Measurements from ENCODE around the gene TREM2.
A peak's percentile ranks its signal among the peaks of the same experiment; 100 is the strongest.

TREM2 gene

GRCh38 chr6:41182069-41183034, 19.4 kb upstream of the TREM2 start:
- peak; percentile 86 for DNase-seq

GRCh38 chr6:41181566-41181965, 18.6 kb upstream of the TREM2 start:
- no peak for DNase-seq

- DNase-seq = peak; percentile 29
Measured at GRCh38 chr6:41179163-41179562, 16.2 kb upstream of the TREM2 start.

GRCh38 chr6:41177695-41178094, 14.8 kb upstream of the TREM2 start:
- DNase-seq = peak; percentile 77

- peak; percentile 66 for DNase-seq
Measured at GRCh38 chr6:41177287-41177686, 14.4 kb upstream of the TREM2 start.

- no peak for DNase-seq
Measured at GRCh38 chr6:41176189-41176588, 13.3 kb upstream of the TREM2 start.

- DNase-seq = no peak
Measured at GRCh38 chr6:41175084-41175483, 12.2 kb upstream of the TREM2 start.

DNA sequence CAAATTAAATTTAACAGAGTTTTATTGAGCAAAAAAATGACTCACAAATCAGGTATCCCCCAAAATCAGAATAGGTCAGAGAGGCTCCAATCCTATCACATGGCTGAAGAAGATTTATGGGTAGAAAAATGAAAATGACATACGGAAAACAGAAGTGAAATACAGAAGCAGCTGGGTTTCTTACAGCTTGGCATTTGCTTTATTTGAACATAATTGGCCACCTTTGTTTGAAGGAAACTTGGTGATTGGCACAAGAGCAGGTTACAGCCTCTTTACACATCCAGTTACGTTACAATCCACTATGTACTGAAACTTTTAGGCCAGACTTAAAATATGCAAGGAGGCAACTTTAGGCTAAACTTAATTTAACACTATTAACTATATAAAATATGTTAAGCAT, 11.7 kb upstream of the TREM2 start:
- DNase-seq = no peak

- peak; percentile 20 for DNase-seq
Measured at GRCh38 chr6:41171908-41172307, 9.0 kb upstream of the TREM2 start.

DNA sequence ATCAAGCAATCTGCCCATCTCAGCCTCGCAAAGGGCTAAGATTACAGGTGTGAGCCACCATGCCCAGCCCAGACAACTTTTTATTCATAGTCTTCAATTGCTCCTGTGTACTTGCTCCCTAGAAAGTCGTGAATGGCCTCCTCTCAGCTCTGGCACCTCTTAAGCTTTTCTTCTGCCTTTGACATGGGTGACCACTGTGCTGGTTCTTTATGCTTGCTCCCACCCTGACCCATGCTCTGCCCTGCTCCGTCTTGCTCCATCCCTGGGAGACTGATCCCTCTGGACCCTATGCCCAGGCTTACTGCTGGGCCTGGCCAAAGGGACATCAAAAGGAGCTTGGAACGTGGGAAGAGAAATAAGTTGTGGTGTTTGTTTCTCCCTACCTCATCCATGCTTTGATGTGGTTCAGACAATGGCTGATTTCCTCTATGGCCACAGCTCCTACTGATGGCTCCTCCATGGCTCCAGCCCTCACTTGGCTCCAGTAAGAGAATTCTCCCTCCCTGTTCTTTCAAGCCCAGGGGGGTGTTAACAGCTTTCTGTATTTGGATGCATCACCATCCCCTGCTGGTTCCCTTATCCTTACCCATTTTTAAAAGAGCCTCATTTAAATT, 7.7 kb upstream of the TREM2 start:
- DNase-seq = no peak

DNA sequence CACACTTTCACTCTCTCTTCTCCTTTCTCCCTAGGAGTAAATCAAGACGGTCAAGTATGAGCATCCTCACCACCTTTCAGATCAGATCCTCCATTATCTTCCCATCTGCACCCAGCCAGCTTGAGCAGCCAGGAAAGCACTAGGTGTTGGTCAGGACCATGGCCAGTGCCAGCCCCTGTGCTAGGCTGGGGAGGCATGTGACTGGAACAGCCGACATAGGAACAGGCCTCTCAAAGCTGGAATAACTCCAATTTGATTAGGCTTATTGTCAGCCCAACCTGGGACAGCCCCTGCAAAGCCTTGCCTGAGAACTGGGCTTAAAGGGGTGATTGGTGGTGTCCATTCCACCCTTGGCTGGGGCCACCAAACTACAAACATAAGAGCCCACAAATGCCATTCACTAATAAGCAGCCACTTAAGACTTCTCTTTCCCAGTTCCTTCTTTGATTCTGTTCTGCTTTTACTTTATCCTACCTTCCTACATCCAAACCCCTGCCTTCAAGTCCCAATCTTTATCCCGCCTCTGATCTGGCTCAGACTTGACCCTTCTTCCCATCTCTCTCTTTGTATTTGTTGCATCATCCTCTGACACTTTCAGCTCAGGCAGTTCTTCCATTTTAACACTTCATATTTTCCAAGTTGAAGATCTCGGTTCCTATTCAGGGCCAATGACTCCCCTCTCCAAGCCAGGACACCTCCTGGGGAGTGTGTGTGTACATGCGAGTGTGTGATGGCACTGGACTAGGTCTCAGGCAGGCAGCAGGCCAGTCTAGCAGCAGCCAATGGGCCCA, 4.5 kb upstream of the TREM2 start:
- DNase-seq = peak; percentile 50

GRCh38 chr6:41164551-41165120, 1.7 kb upstream of the TREM2 start:
- DNase-seq = no peak

GRCh38 chr6:41163419-41163717, 452 bp upstream of the TREM2 start:
- DNase-seq = no peak

DNA sequence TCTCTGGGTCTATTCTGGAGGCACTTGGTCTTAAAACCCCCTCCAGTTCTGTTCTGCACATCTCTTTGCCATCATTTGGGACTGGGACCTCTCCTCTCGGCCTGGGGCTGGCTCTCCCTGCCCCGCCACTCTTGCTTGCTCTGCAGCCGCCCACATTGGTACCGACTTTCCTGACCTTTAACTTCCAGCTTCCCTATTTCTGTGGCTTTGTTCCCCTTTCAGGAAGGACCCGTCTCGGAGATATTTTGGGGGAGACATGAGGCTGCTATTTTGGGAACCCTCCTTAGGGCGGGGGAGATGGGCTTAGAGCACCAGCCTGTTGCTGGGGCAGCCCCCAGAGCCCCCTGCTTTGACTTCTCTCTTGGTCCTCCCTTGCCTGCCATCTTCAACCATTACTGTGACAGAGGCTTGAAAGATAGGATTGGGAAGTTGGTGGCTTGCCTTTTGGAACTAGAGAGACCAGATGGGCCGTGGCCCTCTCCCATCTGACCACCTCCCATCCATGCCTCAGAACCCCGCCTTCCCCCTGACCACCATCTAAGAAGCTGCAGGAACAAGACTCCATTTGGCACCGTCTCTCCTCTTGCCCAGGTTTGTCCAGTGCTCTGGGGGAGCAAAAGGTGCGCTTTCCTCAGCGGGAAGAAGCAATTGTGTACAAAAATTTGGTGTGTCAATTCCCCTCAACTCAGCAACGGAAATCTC, 914 bp downstream of the TREM2 start:
- DNase-seq = no peak

DNA sequence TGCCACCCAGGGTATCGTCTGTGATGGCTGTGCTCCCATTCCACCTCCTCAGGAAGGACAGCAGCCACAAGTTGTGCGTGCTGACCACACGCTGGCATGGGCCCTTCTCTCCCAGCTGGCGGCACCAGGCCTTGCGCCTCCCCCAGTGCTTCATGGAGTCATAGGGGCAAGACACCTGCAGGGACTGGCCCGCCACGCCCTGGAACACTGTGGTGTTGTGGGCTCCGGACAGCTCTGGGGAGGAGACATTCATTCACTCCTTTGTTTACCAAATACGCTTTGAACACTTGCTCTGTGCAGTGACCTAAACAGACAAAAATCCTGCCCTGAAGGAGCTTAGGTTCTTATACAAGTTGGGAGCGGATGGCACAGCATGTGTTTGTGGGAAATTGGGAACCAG, 1.5 kb downstream of the TREM2 start:
- DNase-seq = no peak

DNA sequence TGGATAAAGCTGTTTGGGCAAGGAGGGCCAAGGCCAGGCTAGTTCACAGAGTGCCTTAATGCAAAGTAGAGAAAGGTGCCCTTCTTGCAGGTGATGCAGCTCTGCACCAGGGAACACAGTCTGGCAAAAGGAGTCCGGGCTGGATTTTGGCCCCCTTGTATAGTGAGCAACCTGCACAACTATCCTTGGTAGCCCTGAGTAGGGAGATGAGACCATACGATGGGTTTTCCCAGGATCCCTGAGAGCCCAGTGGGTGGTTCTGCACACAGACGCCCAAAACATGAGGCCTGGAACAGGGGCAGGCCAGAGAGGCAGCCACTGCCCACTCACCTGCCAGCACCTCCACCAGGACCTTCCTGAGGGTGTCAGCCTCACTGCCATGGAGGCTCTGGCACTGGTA, 2.0 kb downstream of the TREM2 start:
- DNase-seq = no peak

- DNase-seq = no peak
Measured at GRCh38 chr6:41159415-41160082, 3.4 kb downstream of the TREM2 start.

GRCh38 chr6:41157323-41157722, 5.6 kb downstream of the TREM2 start:
- no peak for DNase-seq

DNA sequence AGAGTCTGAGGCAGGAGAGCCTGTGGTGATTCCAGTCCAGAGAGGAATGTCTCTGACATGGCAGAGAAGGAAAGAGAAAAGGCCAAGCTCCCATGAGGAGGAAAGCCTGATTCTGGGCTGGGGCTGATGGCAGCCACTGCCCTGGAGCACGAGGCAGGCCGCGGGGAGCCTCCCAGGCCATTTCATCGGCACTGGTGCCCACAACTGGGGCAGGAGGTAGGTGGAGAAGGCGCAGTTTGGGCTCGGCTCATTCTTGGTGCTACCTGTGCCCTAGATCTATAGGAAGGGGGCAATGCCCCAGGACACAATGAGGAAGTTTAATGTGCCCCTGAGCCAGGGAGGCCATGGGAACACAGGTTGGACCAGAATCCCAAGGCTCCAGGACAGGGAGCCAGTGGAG, 6.1 kb downstream of the TREM2 start:
- DNase-seq = no peak

DNA sequence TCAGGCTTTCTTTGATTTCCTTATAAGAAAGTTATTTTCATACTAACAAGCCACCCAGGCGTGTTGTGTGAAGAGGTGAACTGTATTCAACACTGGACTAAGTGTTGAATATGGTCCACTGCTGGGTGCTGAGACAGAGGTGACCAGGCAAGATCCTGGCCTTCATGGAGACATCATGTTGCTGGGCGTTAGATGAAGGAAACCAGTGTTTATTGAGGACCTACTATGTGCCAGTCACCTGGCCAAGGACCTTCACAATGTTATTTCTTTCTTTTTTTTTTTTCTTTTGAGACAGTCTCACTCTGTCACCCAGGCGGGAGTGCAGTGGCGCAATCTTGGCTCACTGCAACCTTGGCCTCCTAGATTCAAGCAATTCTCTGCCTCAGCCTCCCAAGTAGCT, 6.9 kb downstream of the TREM2 start:
- DNase-seq = no peak

- no peak for DNase-seq
Measured at GRCh38 chr6:41155132-41155805, 7.6 kb downstream of the TREM2 start.
